ENCODE results near the gene MBD3L2B. TPM values are rescaled to one million over a fixed set of nuclear protein-coding genes. Genes with fewer than 3 reads are reported as not detected.

The MBD3L2B gene
- polyA plus RNA-seq, 2 of the 4 experiments (the other 2 are of a cell fraction) = not detected

DNA sequence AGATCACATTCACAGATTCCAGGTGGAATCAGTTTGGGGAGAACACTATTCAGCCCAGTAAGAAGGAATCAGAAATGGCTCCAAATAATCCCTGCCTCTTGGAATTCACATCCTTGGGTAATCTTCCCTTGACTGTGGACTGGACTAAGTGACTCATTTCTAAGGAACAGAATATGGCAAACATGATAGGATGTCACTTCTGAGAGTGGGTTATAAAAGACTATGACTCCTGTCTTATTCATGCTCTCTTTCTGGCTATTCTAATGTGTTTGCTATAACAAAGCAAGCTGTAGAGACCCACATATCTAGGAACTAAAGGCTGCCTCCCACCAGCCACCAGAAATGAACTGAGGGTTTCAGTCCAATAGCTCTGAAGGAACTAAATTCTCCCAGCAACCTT, 37.8 kb downstream of the MBD3L2B start:
- ATAC-seq (no peak), DNase-seq (ENCODE audit: low read depth in 1 of 2, low spot score in 1 of 2) (no peak), FAIRE-seq (no peak)
- POLR2A ChIA-PET = no interaction called here
- CTCF ChIA-PET = no interaction called here
- Histone ChIP-seq H3K4me3 (no peak overlapping the region), H3K4me1 (no peaks in the 10 kb centered on the region), H3K9me3 (peaks cover 4% of the 10 kb centered on the region; the same call in 2 of the 3 replicates), H3K4me2 (no peak overlapping the region), H3K27ac (no peak overlapping the region)
- TF ChIP-seq KDM1A (IDR thresholded peaks at IDR 0.05; ENCODE audit: low read depth) = no peak
- no peak for TF ChIP-seq HEYL (CRISPR knock-in tag; IDR thresholded peaks at IDR 0.05)
- TF ChIP-seq, protein P1, sequence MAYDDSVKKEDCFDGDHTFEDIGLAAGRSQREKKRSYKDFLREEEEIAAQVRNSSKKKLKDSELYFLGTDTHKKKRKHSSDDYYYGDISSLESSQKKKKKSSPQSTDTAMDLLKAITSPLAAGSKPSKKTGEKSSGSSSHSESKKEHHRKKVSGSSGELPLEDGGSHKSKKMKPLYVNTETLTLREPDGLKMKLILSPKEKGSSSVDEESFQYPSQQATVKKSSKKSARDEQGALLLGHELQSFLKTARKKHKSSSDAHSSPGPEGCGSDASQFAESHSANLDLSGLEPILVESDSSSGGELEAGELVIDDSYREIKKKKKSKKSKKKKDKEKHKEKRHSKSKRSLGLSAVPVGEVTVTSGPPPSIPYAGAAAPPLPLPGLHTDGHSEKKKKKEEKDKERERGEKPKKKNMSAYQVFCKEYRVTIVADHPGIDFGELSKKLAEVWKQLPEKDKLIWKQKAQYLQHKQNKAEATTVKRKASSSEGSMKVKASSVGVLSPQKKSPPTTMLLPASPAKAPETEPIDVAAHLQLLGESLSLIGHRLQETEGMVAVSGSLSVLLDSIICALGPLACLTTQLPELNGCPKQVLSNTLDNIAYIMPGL (CRISPR knock-in tag; IDR thresholded peaks at IDR 0.05; ENCODE audit: borderline replicate concordance) = no peak
- TF ChIP-seq HOXB5 (CRISPR knock-in tag; IDR thresholded peaks at IDR 0.05) = no peak
- no peak for TF ChIP-seq CBX8 (IDR thresholded peaks at IDR 0.05)

DNA sequence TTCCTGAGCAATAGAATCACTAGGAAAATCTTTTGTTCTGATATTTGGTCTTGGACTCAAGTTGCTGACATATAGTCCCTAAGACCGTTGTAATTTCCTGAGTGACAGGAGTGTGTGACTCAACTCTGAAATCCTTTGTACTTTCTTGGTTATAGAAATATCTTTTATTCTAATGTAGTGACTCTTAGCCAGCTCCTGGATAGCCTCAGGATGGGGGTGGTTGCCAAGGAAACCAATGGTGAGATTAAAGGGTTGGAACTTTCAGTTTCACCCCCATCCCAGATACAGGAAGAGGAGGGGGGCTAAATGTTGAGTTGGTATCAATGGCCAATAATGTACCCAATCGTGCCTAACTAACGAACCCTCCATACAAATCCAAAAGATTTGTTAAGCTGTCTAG, 41.8 kb downstream of the MBD3L2B start:
- Histone ChIP-seq H3K27ac (no peak overlapping the region), H3K4me1 (no peaks in the 10 kb centered on the region), H3K4me2 (no peak overlapping the region), H3K9me3 (peaks cover 20% of the 10 kb centered on the region), H3K4me3 (no peak overlapping the region)
- WGBS (ENCODE audit: missing lambda C conversion rate) = 1% methylated on average over 3 of the region's 3 CpGs
- DNase-seq (ENCODE audit: low read depth in 1 of 2, low spot score in 1 of 2) (no peak), FAIRE-seq (no peak), ATAC-seq (no peak)
- CTCF ChIA-PET = no interaction called here
- POLR2A ChIA-PET = no interaction called here
- TF ChIP-seq SREBF2 (IDR thresholded peaks at IDR 0.05) (no peak), NPAS2 (CRISPR knock-in tag; IDR thresholded peaks at IDR 0.05; ENCODE audit: borderline replicate concordance) (no peak), EHF (CRISPR knock-in tag; IDR thresholded peaks at IDR 0.05) (no peak)

DNA sequence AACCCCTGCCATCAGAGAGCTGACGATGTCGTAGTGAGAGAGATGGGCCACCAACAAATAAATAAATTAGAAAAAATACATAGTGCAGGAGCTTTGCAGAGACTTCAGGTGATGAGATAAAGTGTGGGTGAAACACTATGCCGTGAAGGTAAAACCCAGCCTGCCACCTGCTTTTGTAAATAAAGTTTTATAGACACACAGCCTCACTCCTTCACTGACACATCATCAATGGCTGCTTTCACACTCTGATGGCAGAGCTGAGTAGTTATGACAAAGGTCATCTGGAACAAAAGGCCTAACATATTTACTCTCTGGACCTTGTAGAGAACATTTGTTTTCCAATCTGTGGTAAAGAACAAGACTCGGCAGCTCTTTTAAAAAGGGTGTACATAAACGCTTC, 45.0 kb downstream of the MBD3L2B start:
- H3K4me1 ChIP-seq = no peaks in the 10 kb centered on the region
- H3K4me3 ChIP-seq = no peak overlapping the region
- no peak overlapping the region for H3K27ac ChIP-seq
- ChIA-PET POLR2A (no interaction called here), CTCF (no interaction called here)
- WGBS (ENCODE audit: missing lambda C conversion rate) = 44% methylated on average over 5 of the region's 5 CpGs
- H3K9me3 ChIP-seq = peaks cover 20% of the 10 kb centered on the region
- H3K4me2 ChIP-seq = no peak overlapping the region
- no peak for DNase-seq (ENCODE audit: low read depth in 1 of 2, low spot score in 1 of 2)
- no peak for ATAC-seq
- no peak for FAIRE-seq
- TF ChIP-seq PHF8 (IDR thresholded peaks at IDR 0.05; ENCODE audit: borderline replicate concordance, low read depth) = no peak
- TF ChIP-seq EP300 (IDR thresholded peaks at IDR 0.05) = no peak
- TF ChIP-seq EHMT2 (IDR thresholded peaks at IDR 0.05; ENCODE audit: low read depth) = no peak
- TF ChIP-seq CBX2 (IDR thresholded peaks at IDR 0.05; ENCODE audit: borderline replicate concordance, low read depth) = no peak
- TF ChIP-seq RCOR1 (IDR thresholded peaks at IDR 0.05; ENCODE audit: low read depth, low read length) = no peak
- no peak for TF ChIP-seq FOSB (CRISPR knock-in tag; IDR thresholded peaks at IDR 0.05)
- no peak for TF ChIP-seq NR3C1 (IDR thresholded peaks at IDR 0.05)
- no peak for TF ChIP-seq HOXB13 (CRISPR knock-in tag; IDR thresholded peaks at IDR 0.05; ENCODE audit: low read depth)
- TF ChIP-seq POLR2AphosphoS2 (conservative IDR thresholded peaks at IDR 0.05; ENCODE audit: low read length) = no peak
- TF ChIP-seq RNF2 (IDR thresholded peaks at IDR 0.05; ENCODE audit: borderline replicate concordance, low read depth) = no peak
- no peak for TF ChIP-seq GATA3 (IDR thresholded peaks at IDR 0.05; ENCODE audit: borderline replicate concordance)
- TF ChIP-seq CHD4 (IDR thresholded peaks at IDR 0.05; ENCODE audit: borderline replicate concordance) = no peak
- TF ChIP-seq NFE2L2 (conservative IDR thresholded peaks at IDR 0.05; ENCODE audit: low read length) = no peak

DNA sequence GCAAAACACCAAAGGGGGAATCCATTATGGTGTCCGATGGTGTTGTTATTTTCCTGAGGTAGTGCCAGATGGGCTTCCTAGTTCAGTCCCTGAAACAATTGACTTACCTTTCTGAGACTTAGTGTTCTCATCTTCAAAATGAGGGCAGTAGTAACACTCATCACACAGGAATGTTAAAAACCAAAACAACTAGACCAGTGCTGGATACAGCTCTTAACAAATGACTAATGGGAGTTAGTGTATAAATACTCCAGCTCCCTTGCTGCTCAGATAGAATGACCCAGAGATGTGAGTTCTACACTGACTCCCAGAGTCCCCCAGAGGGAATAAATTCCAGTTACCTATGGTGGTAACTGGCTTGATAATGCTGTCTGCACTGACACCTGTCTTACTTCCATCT, 49.9 kb downstream of the MBD3L2B start:
- Histone ChIP-seq H3K27ac (no peak overlapping the region), H3K9me3 (0 out of 3 replicates have a peak, but pooled peaks cover under 1% of the 10 kb centered on the region), H3K4me2 (no peak overlapping the region), H3K4me3 (no peak overlapping the region), H3K4me1 (no peaks in the 10 kb centered on the region)
- DNase-seq (ENCODE audit: low read depth in 1 of 2, low spot score in 1 of 2) (no peak), ATAC-seq (no peak), FAIRE-seq (no peak)
- WGBS (ENCODE audit: missing lambda C conversion rate) = 33% methylated on average over 1 of the region's 1 CpG
- ChIA-PET CTCF (interaction anchor here (0.9 kb wide), 1 partner anchor 10 kb away, joined by 4 read pairs; no protein-coding TSS in a partner anchor), POLR2A (no interaction called here)
- TF ChIP-seq RFX5 (IDR thresholded peaks at IDR 0.05) = no peak
- TF ChIP-seq RAD21 (conservative IDR thresholded peaks at IDR 0.05 in 1 of 2, IDR thresholded peaks at IDR 0.05 in 1 of 2) = no peak
- no peak for TF ChIP-seq FOSB (CRISPR knock-in tag; IDR thresholded peaks at IDR 0.05)
- TF ChIP-seq HOXB5 (CRISPR knock-in tag; IDR thresholded peaks at IDR 0.05) = no peak
- TF ChIP-seq, protein P2, sequence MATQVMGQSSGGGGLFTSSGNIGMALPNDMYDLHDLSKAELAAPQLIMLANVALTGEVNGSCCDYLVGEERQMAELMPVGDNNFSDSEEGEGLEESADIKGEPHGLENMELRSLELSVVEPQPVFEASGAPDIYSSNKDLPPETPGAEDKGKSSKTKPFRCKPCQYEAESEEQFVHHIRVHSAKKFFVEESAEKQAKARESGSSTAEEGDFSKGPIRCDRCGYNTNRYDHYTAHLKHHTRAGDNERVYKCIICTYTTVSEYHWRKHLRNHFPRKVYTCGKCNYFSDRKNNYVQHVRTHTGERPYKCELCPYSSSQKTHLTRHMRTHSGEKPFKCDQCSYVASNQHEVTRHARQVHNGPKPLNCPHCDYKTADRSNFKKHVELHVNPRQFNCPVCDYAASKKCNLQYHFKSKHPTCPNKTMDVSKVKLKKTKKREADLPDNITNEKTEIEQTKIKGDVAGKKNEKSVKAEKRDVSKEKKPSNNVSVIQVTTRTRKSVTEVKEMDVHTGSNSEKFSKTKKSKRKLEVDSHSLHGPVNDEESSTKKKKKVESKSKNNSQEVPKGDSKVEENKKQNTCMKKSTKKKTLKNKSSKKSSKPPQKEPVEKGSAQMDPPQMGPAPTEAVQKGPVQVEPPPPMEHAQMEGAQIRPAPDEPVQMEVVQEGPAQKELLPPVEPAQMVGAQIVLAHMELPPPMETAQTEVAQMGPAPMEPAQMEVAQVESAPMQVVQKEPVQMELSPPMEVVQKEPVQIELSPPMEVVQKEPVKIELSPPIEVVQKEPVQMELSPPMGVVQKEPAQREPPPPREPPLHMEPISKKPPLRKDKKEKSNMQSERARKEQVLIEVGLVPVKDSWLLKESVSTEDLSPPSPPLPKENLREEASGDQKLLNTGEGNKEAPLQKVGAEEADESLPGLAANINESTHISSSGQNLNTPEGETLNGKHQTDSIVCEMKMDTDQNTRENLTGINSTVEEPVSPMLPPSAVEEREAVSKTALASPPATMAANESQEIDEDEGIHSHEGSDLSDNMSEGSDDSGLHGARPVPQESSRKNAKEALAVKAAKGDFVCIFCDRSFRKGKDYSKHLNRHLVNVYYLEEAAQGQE (IDR thresholded peaks at IDR 0.05) = no peak
- TF ChIP-seq EHMT2 (IDR thresholded peaks at IDR 0.05; ENCODE audit: low read depth) = no peak
- TF ChIP-seq, protein P3, sequence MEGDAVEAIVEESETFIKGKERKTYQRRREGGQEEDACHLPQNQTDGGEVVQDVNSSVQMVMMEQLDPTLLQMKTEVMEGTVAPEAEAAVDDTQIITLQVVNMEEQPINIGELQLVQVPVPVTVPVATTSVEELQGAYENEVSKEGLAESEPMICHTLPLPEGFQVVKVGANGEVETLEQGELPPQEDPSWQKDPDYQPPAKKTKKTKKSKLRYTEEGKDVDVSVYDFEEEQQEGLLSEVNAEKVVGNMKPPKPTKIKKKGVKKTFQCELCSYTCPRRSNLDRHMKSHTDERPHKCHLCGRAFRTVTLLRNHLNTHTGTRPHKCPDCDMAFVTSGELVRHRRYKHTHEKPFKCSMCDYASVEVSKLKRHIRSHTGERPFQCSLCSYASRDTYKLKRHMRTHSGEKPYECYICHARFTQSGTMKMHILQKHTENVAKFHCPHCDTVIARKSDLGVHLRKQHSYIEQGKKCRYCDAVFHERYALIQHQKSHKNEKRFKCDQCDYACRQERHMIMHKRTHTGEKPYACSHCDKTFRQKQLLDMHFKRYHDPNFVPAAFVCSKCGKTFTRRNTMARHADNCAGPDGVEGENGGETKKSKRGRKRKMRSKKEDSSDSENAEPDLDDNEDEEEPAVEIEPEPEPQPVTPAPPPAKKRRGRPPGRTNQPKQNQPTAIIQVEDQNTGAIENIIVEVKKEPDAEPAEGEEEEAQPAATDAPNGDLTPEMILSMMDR (IDR thresholded peaks at IDR 0.05) = no peak
- TF ChIP-seq RCOR1 (IDR thresholded peaks at IDR 0.05; ENCODE audit: low read depth, low read length) = no peak
- TF ChIP-seq TFCP2L1 (CRISPR knock-in tag; IDR thresholded peaks at IDR 0.05) = no peak
- no peak for TF ChIP-seq KDM1A (IDR thresholded peaks at IDR 0.05; ENCODE audit: low read depth)

All from A549 (cell line).